B cell (primary cell): ENCODE results near the gene ABCG1. TPM values are rescaled to one million over a fixed set of nuclear protein-coding genes. Genes with fewer than 3 reads are reported as not detected.

ENCODE experiments used
- ATAC-seq: fragments of 200-7000 bp; cut with Tn5 transposase; one replicate; pipeline ENCODE4 v1.10.0; 2021; ENCODE audit warnings: low read depth, mild to moderate bottlenecking, moderate number of reproducible peaks, moderate library complexity
- CTCF ChIA-PET: fragments of 350-600 bp; sonication (Branson Sonifier 250); formaldehyde crosslinking; loops from one replicate; lab custom pipeline; 2021; ENCODE audit warnings: antibody characterized with exemption, inconsistent platforms; lab: Charles Lee
- POLR2A ChIA-PET: fragments of 350-600 bp; sonication (Branson Sonifier 250); formaldehyde crosslinking; loops from one replicate; lab custom pipeline; 2021; ENCODE audit warnings: antibody characterized with exemption; lab: Charles Lee
- DNase-seq: peaks from one replicate; pipeline ENCODE4 v3.0.0; 2013
- H2AFZ ChIP-seq: 2 replicates; pipeline ENCODE4 v1.6.1; 2012; ENCODE audit warnings: mild to moderate bottlenecking, low read depth, low read length; ENCODE audit not compliant: insufficient read depth, poor library complexity, severe bottlenecking
- H3K27ac ChIP-seq, 2 donors: 1 replicate in 1 of 2; 2 replicates in 1 of 2; pipeline ENCODE4 v1.5.1; 2012 to 2013; ENCODE audit warnings: low read length in 2 of 2, mild to moderate bottlenecking in 2 of 2, moderate library complexity in 1 of 2
- H3K27me3 ChIP-seq, 4 experiments: fragments of 200-600 bp in 1 of 4; sonication (generic) in 1 of 4; replicated peaks in 1 of 4; 1 replicate in 2 of 4; 2 replicates in 2 of 4; pipeline versions ENCODE4 v1.6.1 to v1.7.0; 2013 to 2016; ENCODE audit warnings: low read length in 3 of 4, mild to moderate bottlenecking in 2 of 4, mixed read lengths in 1 of 4, moderate library complexity in 1 of 4; ENCODE audit not compliant: insufficient read depth in 4 of 4, control insufficient read depth in 3 of 4; ENCODE audit errors: control extremely low read depth in 1 of 4
- H3K36me3 ChIP-seq, 2 experiments: replicated peaks in 1 of 2; 1 replicate in 1 of 2; 2 replicates in 1 of 2; pipeline versions ENCODE4 v1.6.1 to v1.7.1; 2013; ENCODE audit warnings: low read length in 1 of 2; ENCODE audit not compliant: insufficient read depth in 2 of 2, control insufficient read depth in 1 of 2; ENCODE audit errors: control extremely low read depth in 1 of 2, extremely low read depth in 1 of 2
- H3K4me1 ChIP-seq, 2 donors: fragments of 200-600 bp in 1 of 2; sonication (generic) in 1 of 2; 1 replicate in 1 of 2; 2 replicates in 1 of 2; pipeline versions ENCODE4 v1.5.1 to v1.6.1; 2013 to 2017; ENCODE audit warnings: low read length in 2 of 2; ENCODE audit not compliant: control insufficient read depth in 2 of 2, insufficient read depth in 2 of 2
- H3K4me2 ChIP-seq: replicated peaks from 2 replicates; pipeline ENCODE3; 2012; ENCODE audit warnings: mild to moderate bottlenecking, low read depth, low read length; ENCODE audit not compliant: poor library complexity, severe bottlenecking
- H3K4me3 ChIP-seq, 5 experiments: fragments of 200-600 bp in 1 of 5; sonication (generic) in 1 of 5; 1 replicate in 3 of 5; 2 replicates in 2 of 5; pipeline versions ENCODE4 v1.5.1 to v1.7.0; 2011 to 2016; ENCODE audit warnings: low read length in 4 of 5, mild to moderate bottlenecking in 4 of 5, low read depth in 2 of 5, control low read depth in 1 of 5, moderate library complexity in 1 of 5; ENCODE audit not compliant: insufficient read depth in 1 of 5; ENCODE audit errors: control extremely low read depth in 1 of 5, extremely low read depth in 1 of 5
- H3K79me2 ChIP-seq: fragments of 200-600 bp; sonication (generic); one replicate; pipeline ENCODE4 v1.6.0; 2016; ENCODE audit warnings: low read length; ENCODE audit not compliant: control insufficient read depth, insufficient read depth
- H3K9ac ChIP-seq: fragments of 200-600 bp; sonication (generic); 2 replicates; pipeline ENCODE4 v1.6.1; 2017; ENCODE audit warnings: mild to moderate bottlenecking, low read length, moderate library complexity
- H3K9me3 ChIP-seq, 3 donors: one replicate each; pipeline versions ENCODE4 v1.6.1 to v1.7.1; 2013; ENCODE audit warnings: low read length in 2 of 3; ENCODE audit not compliant: control insufficient read depth in 2 of 3, insufficient read depth in 1 of 3; ENCODE audit errors: control extremely low read depth in 1 of 3
- H4K20me1 ChIP-seq: 2 replicates; pipeline ENCODE4 v1.6.0; 2012; ENCODE audit warnings: mild to moderate bottlenecking, low read length; ENCODE audit not compliant: insufficient read depth, control insufficient read depth, poor library complexity, severe bottlenecking
- H3K27ac Mint-ChIP-seq: one replicate; pipeline ENCODE4 v1.8.0; 2021; ENCODE audit warnings: mixed read lengths
- H3K27me3 Mint-ChIP-seq: one replicate; pipeline ENCODE4 v1.8.0; 2021; ENCODE audit warnings: mixed read lengths
- H3K4me1 Mint-ChIP-seq: one replicate; pipeline ENCODE4 v1.8.0; 2021; ENCODE audit warnings: mixed read lengths
- H3K4me3 Mint-ChIP-seq: one replicate; pipeline ENCODE4 v1.8.0; 2021; ENCODE audit warnings: mixed read lengths
- H3K9me3 Mint-ChIP-seq: one replicate; pipeline ENCODE4 v1.8.0; 2022; ENCODE audit warnings: mixed read lengths; ENCODE audit not compliant: insufficient read depth
- CTCF ChIP-seq: fragments of 200-600 bp; IDR thresholded peaks from one replicate; pipeline ENCODE4 v1.8.0; 2022; ENCODE audit warnings: antibody characterized with exemption, mild to moderate bottlenecking
- EZH2 ChIP-seq: IDR thresholded peaks from 2 replicates; pipeline ENCODE4 v1.6.1; 2012; ENCODE audit warnings: borderline replicate concordance, low read depth, mild to moderate bottlenecking, moderate library complexity, low read length; ENCODE audit not compliant: insufficient read depth, poor library complexity, severe bottlenecking
- WGBS: methylation state at CpG from one replicate; pipeline ENCODE4 v1.1.5; 2013; ENCODE audit warnings: missing lambda C conversion rate; ENCODE audit not compliant: insufficient coverage; 5-methylcytosine and 5-hydroxymethylcytosine counted together
- intact Hi-C: fragments of 100-400 bp; cut with micrococcal nuclease; formaldehyde crosslinking; loops from one replicate; pipeline ENCODE4 v1.10.0; 2022
- polyA plus RNA-seq: library from polyadenylated mRNA; depleted of rRNA; stranded (reverse); fragments of >200 nt; gene quantifications from 2 replicates; pipeline ENCODE4 v1.2.3, GENCODE V29; 2012
- total RNA-seq, 2 donors: library from RNA; stranded (reverse); fragments of 120-200 nt in 1 of 2; gene quantifications; 1 replicate in 1 of 2; 2 replicates in 1 of 2; pipeline versions ENCODE4 v1.2.3 to v1.2.4, GENCODE V29; 2013 to 2022

The ABCG1 gene
- total and polyA plus RNA-seq, 2 donors (not counting 1 experiment from before 2014, with no cell fraction given), result 8.7 to 27.5 TPM

DNA sequence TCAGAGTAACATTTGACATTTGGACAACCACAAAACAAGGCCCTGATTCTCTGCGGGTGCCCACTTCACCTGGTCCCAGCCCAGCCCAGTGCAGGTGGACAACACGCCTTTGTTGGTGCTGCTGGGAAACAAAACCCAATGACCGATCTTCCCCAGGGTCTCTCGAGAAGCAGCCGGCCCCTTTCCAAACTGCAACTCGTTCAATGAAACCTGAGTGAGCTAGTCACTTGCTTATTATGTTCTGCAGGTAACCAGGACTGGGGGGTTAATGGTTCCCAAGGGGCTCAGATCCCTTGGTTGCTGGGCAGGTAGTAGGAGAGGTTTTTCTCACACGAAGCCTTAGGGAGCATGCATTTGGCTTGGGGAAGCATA is 42.9 kb downstream of the ABCG1 start:
- H3K36me3 ChIP-seq, result peaks cover 0 to 30% of the 10 kb centered on the region in 2 experiments
- no peak overlapping the region for H3K4me2 ChIP-seq
- POLR2A ChIA-PET, result no interaction called here

GRCh38 chr21:42262831-42263231 is 43.9 kb downstream of the ABCG1 start:
- peaks cover 19 to 26% of the 10 kb centered on the region in 2 donors for H3K4me1 ChIP-seq
- ATAC-seq (no peak), DNase-seq (no peak)
- TF ChIP-seq CTCF, result no peak
- Mint-ChIP-seq H3K27me3 (no peaks in the 10 kb centered on the region), H3K4me3 (no peak overlapping the region), H3K4me1 (peaks cover 34% of the 10 kb centered on the region), H3K9me3 (no peaks in the 10 kb centered on the region), H3K27ac (no peak overlapping the region)
- no peak overlapping the region for H3K9ac ChIP-seq
- no peak overlapping the region for H2AFZ ChIP-seq
- peaks cover 92% of the 10 kb centered on the region for H3K79me2 ChIP-seq
- H3K36me3 ChIP-seq, result peaks cover 0 to 24% of the 10 kb centered on the region in 2 experiments
- intact Hi-C loops, result no loop called here
- peaks cover 96% of the 10 kb centered on the region for H4K20me1 ChIP-seq
- no peak overlapping the region for H3K4me3 ChIP-seq
- H3K27me3 ChIP-seq, result peaks cover 0 to 3% (median 0%) of the 10 kb centered on the region in 4 experiments
- peaks cover 0 to 3% (median 0%) of the 10 kb centered on the region in 3 donors for H3K9me3 ChIP-seq
- ChIA-PET CTCF (interaction anchor here (1.3 to 8.3 kb wide), 3 partner anchors 10 to 117 kb away, joined by 3 to 148 read pairs (median 5); no protein-coding TSS in a partner anchor), POLR2A (no interaction called here)
- WGBS, result 45% methylated on average over 10 of the region's 11 CpGs
- no peak overlapping the region for H3K4me2 ChIP-seq
- H3K27ac ChIP-seq, result no peak overlapping the region

More for the DNA sequence above, 42.9 kb downstream of the ABCG1 start:
- no peak overlapping the region for H2AFZ ChIP-seq
- Mint-ChIP-seq H3K4me3 (no peak overlapping the region), H3K27me3 (no peaks in the 10 kb centered on the region), H3K27ac (no peak overlapping the region), H3K9me3 (no peaks in the 10 kb centered on the region), H3K4me1 (peaks cover 32% of the 10 kb centered on the region)
- CTCF ChIA-PET, result interaction anchor here (1.2 to 8.3 kb wide), 4 partner anchors 17 to 116 kb away, joined by 4 to 148 read pairs (median 60); no protein-coding TSS in a partner anchor
- no peak overlapping the region for H3K9ac ChIP-seq
- DNase-seq (no peak), ATAC-seq (no peak)
- no peak overlapping the region for H3K4me3 ChIP-seq
- H3K27ac ChIP-seq, result no peak overlapping the region
- WGBS, result 96% methylated on average over 3 of the region's 7 CpGs
- H3K27me3 ChIP-seq, result peaks cover 0 to 3% (median 0%) of the 10 kb centered on the region in 4 experiments
- H4K20me1 ChIP-seq, result peaks cover 96% of the 10 kb centered on the region
- H3K4me1 ChIP-seq, result peaks cover 10 to 24% of the 10 kb centered on the region in 2 donors
- intact Hi-C loops, result no loop called here
- no peak for TF ChIP-seq EZH2
- no peak for TF ChIP-seq CTCF
- H3K9me3 ChIP-seq, result no peaks in the 10 kb centered on the region
- H3K79me2 ChIP-seq, result peaks cover 92% of the 10 kb centered on the region
